OCI-LY7 (cell line): Measurements from ENCODE around the gene H2BK1. TPM values are rescaled to one million over a fixed set of nuclear protein-coding genes. Genes with fewer than 3 reads are reported as not detected.

Experiments
- BruUV-seq: library from RNA; stranded (reverse); fragments of 400-500 nt; replicated peaks from 2 replicates; lab custom pipeline; 2021; lab: Mats Ljungman, UMichigan
- CTCF ChIA-PET: fragments of 300-600 bp; sonication (Branson Sonifier 250); formaldehyde crosslinking; loops from one replicate; lab custom pipeline; 2022; ENCODE audit warnings: antibody characterized with exemption; ENCODE audit not compliant: unreplicated experiment; lab: Charles Lee
- POLR2A ChIA-PET: fragments of 300-600 bp; sonication (Branson Sonifier 250); formaldehyde crosslinking; loops from one replicate; lab custom pipeline; 2022; ENCODE audit warnings: antibody characterized with exemption; lab: Charles Lee
- DNase-seq: peaks from one replicate; pipeline ENCODE4 v3.0.0-alpha.2; 2015; ENCODE audit warnings: low spot score
- H2AFZ ChIP-seq: fragments of 200-600 bp; sonication (generic), shearing (Covaris generic); 2 replicates; pipeline ENCODE4 v1.6.1; 2014; ENCODE audit warnings: mild to moderate bottlenecking, antibody characterized with exemption, low read length, moderate library complexity
- H3K27ac ChIP-seq: fragments of 200-600 bp; sonication (generic); 2 replicates; pipeline ENCODE4 v1.5.1; 2014; ENCODE audit warnings: mixed run types, low read depth, mild to moderate bottlenecking, moderate library complexity, low read length, inconsistent platforms; ENCODE audit not compliant: poor library complexity, severe bottlenecking
- H3K36me3 ChIP-seq: fragments of 200-600 bp; sonication (generic); 2 replicates; pipeline ENCODE4 v1.6.1; 2014; ENCODE audit warnings: mild to moderate bottlenecking, antibody characterized with exemption, low read length, moderate library complexity, mixed read lengths; ENCODE audit not compliant: insufficient read depth
- H3K4me1 ChIP-seq: fragments of 200-600 bp; sonication (generic); 2 replicates; pipeline ENCODE4 v1.5.1; 2014; ENCODE audit warnings: mild to moderate bottlenecking, low read length; ENCODE audit not compliant: insufficient read depth, poor library complexity, severe bottlenecking
- H3K4me2 ChIP-seq: fragments of 200-600 bp; sonication (generic); 2 replicates; pipeline ENCODE4 v1.6.1; 2014; ENCODE audit warnings: mild to moderate bottlenecking, low read length
- H3K4me3 ChIP-seq: fragments of 200-600 bp; sonication (generic); 2 replicates; pipeline ENCODE4 v1.5.1; 2014; ENCODE audit warnings: mild to moderate bottlenecking, low read depth, low read length; ENCODE audit not compliant: poor library complexity, severe bottlenecking
- H3K79me2 ChIP-seq: fragments of 200-600 bp; sonication (generic); 2 replicates; pipeline ENCODE4 v1.6.1; 2016; ENCODE audit warnings: low read depth, mild to moderate bottlenecking, low read length, moderate library complexity, mixed read lengths; ENCODE audit not compliant: insufficient read depth
- H3K9me2 ChIP-seq: fragments of 200-600 bp; sonication (generic); 2 replicates; pipeline ENCODE4 v1.6.1; 2016; ENCODE audit warnings: mild to moderate bottlenecking, low read length, mixed read lengths; ENCODE audit not compliant: insufficient read depth
- H3K9me3 ChIP-seq: fragments of 200-600 bp; sonication (generic); 2 replicates; pipeline ENCODE4 v1.6.1; 2014; ENCODE audit warnings: mild to moderate bottlenecking, mixed run types, low read length, mixed read lengths
- H4K20me1 ChIP-seq: fragments of 200-600 bp; sonication (generic); 2 replicates; pipeline ENCODE4 v1.6.1; 2014; ENCODE audit warnings: mild to moderate bottlenecking, antibody characterized with exemption, low read length, moderate library complexity, mixed read lengths; ENCODE audit not compliant: insufficient read depth
- EZH2phosphoT487 ChIP-seq: fragments of 200-600 bp; sonication (generic); IDR thresholded peaks from 2 replicates; pipeline ENCODE4 v1.6.1; 2018; ENCODE audit warnings: low read depth, borderline replicate concordance, mild to moderate bottlenecking, mixed run types, antibody characterized with exemption, low read length, moderate library complexity, mixed read lengths
- intact Hi-C: fragments of 100-400 bp; cut with micrococcal nuclease; formaldehyde crosslinking; loops from one replicate; pipeline ENCODE4 v1.10.0; 2022; ENCODE audit not compliant: unreplicated experiment
- total RNA-seq, 2 experiments: library from RNA; depleted of rRNA in 1 of 2; stranded (reverse); fragments of >200 nt in 1 of 2; shearing (Covaris generic) in 1 of 2; gene quantifications; 2 replicates each; pipeline ENCODE4 v1.2.3, GENCODE V29; 2014 to 2022
- TF ChIP-seq, protein P1 (sequence below): fragments of 200-600 bp; sonication (generic); conservative IDR thresholded peaks from 2 replicates; pipeline ENCODE4 v1.5.1; 2014; ENCODE audit warnings: mild to moderate bottlenecking, antibody characterized with exemption, low read length, moderate library complexity, mixed read lengths

Gene H2BK1
- total RNA-seq, 2 experiments from 2014 or later, result not detected

DNA sequence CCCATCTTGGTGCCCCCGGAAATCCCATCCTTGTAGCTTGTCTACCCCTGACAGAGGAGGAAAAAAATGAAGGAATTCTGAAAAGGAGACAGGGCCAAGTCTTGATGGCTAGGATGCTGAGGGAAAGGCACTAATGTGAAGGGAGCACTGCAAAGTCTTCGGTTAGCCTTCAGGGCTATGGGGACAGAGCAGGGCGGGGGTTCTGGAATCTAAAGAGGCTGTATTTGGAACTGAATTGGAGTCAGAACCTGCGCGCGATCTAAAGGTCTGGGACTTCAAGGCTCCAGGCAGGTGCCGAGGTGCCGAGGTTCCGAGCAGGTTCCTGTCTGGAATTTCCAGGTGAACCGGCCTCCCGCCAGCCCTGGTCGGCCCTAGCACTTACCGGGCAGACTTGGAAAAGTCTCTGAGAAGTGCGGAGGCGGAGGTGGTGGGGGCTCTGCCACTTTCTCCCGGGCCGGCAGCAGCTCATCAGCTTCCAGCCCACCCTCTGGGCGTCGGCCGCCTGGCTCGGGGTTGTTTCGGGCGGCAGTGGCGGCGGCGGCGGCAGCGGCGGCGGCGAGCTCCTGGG, 43.6 kb downstream of the H2BK1 start:
- POLR2A ChIA-PET, result no interaction called here
- no peaks in the 10 kb centered on the region for H3K79me2 ChIP-seq
- BruUV-seq, result no TSS peak

DNA sequence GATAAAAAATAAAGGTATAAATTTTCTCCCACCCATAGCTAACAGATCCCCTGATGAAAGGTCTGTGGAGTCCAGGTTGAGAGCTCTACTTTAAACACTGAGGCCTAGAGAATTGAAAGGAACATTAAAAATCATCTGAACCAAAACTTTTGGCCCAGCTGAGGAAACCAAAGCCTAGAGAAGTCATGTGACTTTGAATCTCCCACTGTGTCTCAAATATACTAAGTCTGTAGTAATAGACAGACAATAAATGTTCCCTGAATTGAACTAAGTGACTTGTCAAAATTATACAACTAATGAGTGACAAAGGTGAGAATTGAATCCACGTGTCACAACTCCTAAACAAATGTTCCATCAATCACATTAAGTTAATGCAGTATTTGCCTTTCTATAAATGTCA, 48.5 kb downstream of the H2BK1 start:
- DNase-seq, result no peak
- Histone ChIP-seq H3K4me1 (no peaks in the 10 kb centered on the region), H4K20me1 (no peaks in the 10 kb centered on the region), H3K4me2 (no peak overlapping the region), H3K9me2 (no peaks in the 10 kb centered on the region), H3K27ac (no peak overlapping the region), H3K36me3 (no peaks in the 10 kb centered on the region), H2AFZ (no peak overlapping the region), H3K9me3 (no peaks in the 10 kb centered on the region), H3K79me2 (no peaks in the 10 kb centered on the region), H3K4me3 (no peak overlapping the region)
- ChIA-PET POLR2A (no interaction called here), CTCF (no interaction called here)
- intact Hi-C loops, result no loop called here
- TF ChIP-seq, protein P1, sequence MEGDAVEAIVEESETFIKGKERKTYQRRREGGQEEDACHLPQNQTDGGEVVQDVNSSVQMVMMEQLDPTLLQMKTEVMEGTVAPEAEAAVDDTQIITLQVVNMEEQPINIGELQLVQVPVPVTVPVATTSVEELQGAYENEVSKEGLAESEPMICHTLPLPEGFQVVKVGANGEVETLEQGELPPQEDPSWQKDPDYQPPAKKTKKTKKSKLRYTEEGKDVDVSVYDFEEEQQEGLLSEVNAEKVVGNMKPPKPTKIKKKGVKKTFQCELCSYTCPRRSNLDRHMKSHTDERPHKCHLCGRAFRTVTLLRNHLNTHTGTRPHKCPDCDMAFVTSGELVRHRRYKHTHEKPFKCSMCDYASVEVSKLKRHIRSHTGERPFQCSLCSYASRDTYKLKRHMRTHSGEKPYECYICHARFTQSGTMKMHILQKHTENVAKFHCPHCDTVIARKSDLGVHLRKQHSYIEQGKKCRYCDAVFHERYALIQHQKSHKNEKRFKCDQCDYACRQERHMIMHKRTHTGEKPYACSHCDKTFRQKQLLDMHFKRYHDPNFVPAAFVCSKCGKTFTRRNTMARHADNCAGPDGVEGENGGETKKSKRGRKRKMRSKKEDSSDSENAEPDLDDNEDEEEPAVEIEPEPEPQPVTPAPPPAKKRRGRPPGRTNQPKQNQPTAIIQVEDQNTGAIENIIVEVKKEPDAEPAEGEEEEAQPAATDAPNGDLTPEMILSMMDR, result no peak
- no peak for TF ChIP-seq EZH2phosphoT487
- BruUV-seq, result no TSS peak

More for the DNA sequence above, 43.6 kb downstream of the H2BK1 start:
- Histone ChIP-seq H3K9me3 (no peaks in the 10 kb centered on the region), H2AFZ (no peak overlapping the region), H3K36me3 (no peaks in the 10 kb centered on the region), H4K20me1 (no peaks in the 10 kb centered on the region), H3K4me1 (no peaks in the 10 kb centered on the region), H3K4me2 (no peak overlapping the region), H3K4me3 (no peak overlapping the region), H3K27ac (no peak overlapping the region), H3K9me2 (no peaks in the 10 kb centered on the region)
- intact Hi-C loops, result no loop called here
- DNase-seq, result no peak
- TF ChIP-seq, protein P1, result no peak
- no peak for TF ChIP-seq EZH2phosphoT487
- CTCF ChIA-PET, result no interaction called here

Other genes starting within 250 kb of the H2BK1 start
- gene KCNH2, start 232.2 kb downstream of the H2BK1 start, total RNA-seq (2014; rRNA removed; shearing (Covaris generic)), result 4.0 and 7.5 TPM in 2 replicates
- 5.8 and 6.2 TPM in 2 replicates for gene KCNH2, start 232.2 kb downstream of the H2BK1 start, total RNA-seq (2022)
- 0.41 and 0.82 TPM in 2 replicates for gene NOS3, start 219.5 kb downstream of the H2BK1 start, total RNA-seq (2014; rRNA removed; shearing (Covaris generic))
- gene NOS3, start 219.5 kb downstream of the H2BK1 start, total RNA-seq (2022), result 0.30 and 0.78 TPM in 2 replicates
- 0.18 and 1.1 TPM in 2 replicates for gene ATG9B, start 186.0 kb downstream of the H2BK1 start, total RNA-seq (2014; rRNA removed; shearing (Covaris generic))
- gene ATG9B, start 186.0 kb downstream of the H2BK1 start, total RNA-seq (2022), result 0.94 and 0.97 TPM in 2 replicates
- gene ABCB8, start 182.0 kb downstream of the H2BK1 start, total RNA-seq (2014; rRNA removed; shearing (Covaris generic)), result 29.5 and 32.0 TPM in 2 replicates
- 63.9 and 64.7 TPM in 2 replicates for gene ABCB8, start 182.0 kb downstream of the H2BK1 start, total RNA-seq (2022)
- 3.3 and 7.9 TPM in 2 replicates for gene ASIC3, start 162.0 kb downstream of the H2BK1 start, total RNA-seq (2014; rRNA removed; shearing (Covaris generic))
- gene ASIC3, start 162.0 kb downstream of the H2BK1 start, total RNA-seq (2022), result 14.8 and 22.3 TPM in 2 replicates
- gene CDK5, start 152.6 kb downstream of the H2BK1 start, total RNA-seq (2014; rRNA removed; shearing (Covaris generic)), result 30.9 and 35.2 TPM in 2 replicates
- 23.1 and 23.7 TPM in 2 replicates for gene CDK5, start 152.6 kb downstream of the H2BK1 start, total RNA-seq (2022)
- gene SLC4A2, start 150.9 kb downstream of the H2BK1 start, total RNA-seq (2014; rRNA removed; shearing (Covaris generic)), result 64.2 and 112 TPM in 2 replicates
- gene SLC4A2, start 150.9 kb downstream of the H2BK1 start, total RNA-seq (2022), result 81.4 and 86.0 TPM in 2 replicates
- 114 and 118 TPM in 2 replicates for gene FASTK, start 129.7 kb downstream of the H2BK1 start, total RNA-seq (2014; rRNA removed; shearing (Covaris generic))
- gene FASTK, start 129.7 kb downstream of the H2BK1 start, total RNA-seq (2022), result 87.7 and 90.5 TPM in 2 replicates
- 38.6 and 56.0 TPM in 2 replicates for gene TMUB1, start 127.0 kb downstream of the H2BK1 start, total RNA-seq (2014; rRNA removed; shearing (Covaris generic))
- gene TMUB1, start 127.0 kb downstream of the H2BK1 start, total RNA-seq (2022), result 53.2 and 59.6 TPM in 2 replicates
- 4.4 and 4.8 TPM in 2 replicates for gene AGAP3, start 124.0 kb downstream of the H2BK1 start, total RNA-seq (2014; rRNA removed; shearing (Covaris generic))
- 23.1 and 30.9 TPM in 2 replicates for gene AGAP3, start 124.0 kb downstream of the H2BK1 start, total RNA-seq (2022)
- gene GBX1, start 42.8 kb downstream of the H2BK1 start, total RNA-seq (2014; rRNA removed; shearing (Covaris generic)), result not detected in 2 replicates
- gene GBX1, start 42.8 kb downstream of the H2BK1 start, total RNA-seq (2022), result not detected in 2 replicates
- gene ASB10, start 23.2 kb downstream of the H2BK1 start, total RNA-seq (2014; rRNA removed; shearing (Covaris generic)), result not detected in 2 replicates
- gene ASB10, start 23.2 kb downstream of the H2BK1 start, total RNA-seq (2022), result not detected in 2 replicates
- gene ABCF2, start 16.7 kb upstream of the H2BK1 start, total RNA-seq (2014; rRNA removed; shearing (Covaris generic)), result 30.7 and 31.8 TPM in 2 replicates
- gene ABCF2, start 16.7 kb upstream of the H2BK1 start, total RNA-seq (2022), result 28.6 and 44.9 TPM in 2 replicates
- 19.8 and 27.0 TPM in 2 replicates for gene CHPF2, start 22.0 kb upstream of the H2BK1 start, total RNA-seq (2014; rRNA removed; shearing (Covaris generic))
- 29.8 and 34.2 TPM in 2 replicates for gene CHPF2, start 22.0 kb upstream of the H2BK1 start, total RNA-seq (2022)
- gene SMARCD3, start 38.2 kb upstream of the H2BK1 start, total RNA-seq (2014; rRNA removed; shearing (Covaris generic)), result 1.5 and 2.5 TPM in 2 replicates
- gene SMARCD3, start 38.2 kb upstream of the H2BK1 start, total RNA-seq (2022), result 1.5 and 1.9 TPM in 2 replicates
- gene NUB1, start 131.3 kb upstream of the H2BK1 start, total RNA-seq (2014; rRNA removed; shearing (Covaris generic)), result 44.1 and 44.2 TPM in 2 replicates
- gene NUB1, start 131.3 kb upstream of the H2BK1 start, total RNA-seq (2022), result 50.7 and 57.0 TPM in 2 replicates
- gene WDR86, start 199.6 kb upstream of the H2BK1 start, total RNA-seq (2014; rRNA removed; shearing (Covaris generic)), result 0.13 and 0.44 TPM in 2 replicates
- 0.51 and 0.65 TPM in 2 replicates for gene WDR86, start 199.6 kb upstream of the H2BK1 start, total RNA-seq (2022)
- gene CRYGN, start 229.7 kb upstream of the H2BK1 start, total RNA-seq (2014; rRNA removed; shearing (Covaris generic)), result 0.09 and 0.26 TPM in 2 replicates
- not detected in 2 replicates for gene CRYGN, start 229.7 kb upstream of the H2BK1 start, total RNA-seq (2022)